KMS-11 (cell line): ENCODE measurements around the gene PHACTR1.

Experiments
- H2AFZ ChIP-seq: fragments of 200-600 bp; sonication (generic); 2 replicates; pipeline ENCODE4 v1.6.1; 2016; ENCODE audit warnings: antibody characterized with exemption, mixed run types, low read depth
- H3K27ac ChIP-seq: fragments of 200-600 bp; sonication (generic); 2 replicates; pipeline ENCODE4 v1.6.1; 2016; ENCODE audit warnings: mild to moderate bottlenecking, mixed run types
- H3K27me3 ChIP-seq: fragments of 200-600 bp; sonication (generic); 2 replicates; pipeline ENCODE4 v1.6.1; 2017; ENCODE audit warnings: mild to moderate bottlenecking, low read depth, mixed run types, moderate library complexity; ENCODE audit not compliant: insufficient read depth
- H3K36me3 ChIP-seq: fragments of 200-600 bp; sonication (generic); 2 replicates; pipeline ENCODE4 v1.6.1; 2017; ENCODE audit warnings: mild to moderate bottlenecking, mixed run types; ENCODE audit not compliant: insufficient read depth
- H3K4me1 ChIP-seq: fragments of 200-600 bp; sonication (generic); 2 replicates; pipeline ENCODE4 v1.6.1; 2016; ENCODE audit warnings: mild to moderate bottlenecking, low read depth, mixed run types; ENCODE audit not compliant: poor library complexity, severe bottlenecking
- H3K4me2 ChIP-seq: fragments of 200-600 bp; sonication (generic); 2 replicates; pipeline ENCODE4 v1.7.0; 2016; ENCODE audit warnings: mild to moderate bottlenecking, mixed run types
- H3K4me3 ChIP-seq: fragments of 200-600 bp; sonication (generic); IDR thresholded peaks from 2 replicates; pipeline ENCODE4 v1.6.1; 2017; ENCODE audit warnings: low read depth, low read length, mixed read lengths; ENCODE audit not compliant: insufficient read depth
- H3K79me2 ChIP-seq: fragments of 200-600 bp; sonication (generic); 2 replicates; pipeline ENCODE4 v1.6.1; 2016; ENCODE audit warnings: low read depth, mixed run types; ENCODE audit not compliant: insufficient read depth
- H3K9ac ChIP-seq: fragments of 200-600 bp; sonication (generic); 2 replicates; pipeline ENCODE4 v1.6.1; 2016; ENCODE audit warnings: mild to moderate bottlenecking, mixed run types
- H4K20me1 ChIP-seq: fragments of 200-600 bp; sonication (generic); 2 replicates; pipeline ENCODE4 v1.6.1; 2016; ENCODE audit warnings: mild to moderate bottlenecking, mixed run types; ENCODE audit not compliant: insufficient read depth
- CTCF ChIP-seq: fragments of 200-600 bp; sonication (generic); conservative IDR thresholded peaks from 2 replicates; pipeline ENCODE4 v1.6.1; 2017; ENCODE audit warnings: low read depth, mild to moderate bottlenecking, antibody characterized with exemption, low read length, moderate library complexity, mixed read lengths

The PHACTR1 gene

GRCh38 chr6:12961761-12962160 lies 245.2 kb downstream of the PHACTR1 start:
- Histone ChIP-seq H3K36me3 (no peaks in the 10 kb centered on the region), H3K79me2 (no peaks in the 10 kb centered on the region), H2AFZ (no peak overlapping the region), H3K27me3 (no peaks in the 10 kb centered on the region), H4K20me1 (no peaks in the 10 kb centered on the region), H3K4me1 (no peaks in the 10 kb centered on the region), H3K4me2 (no peak overlapping the region), H3K4me3 (no peak overlapping the region), H3K27ac (no peak overlapping the region), H3K9ac (no peak overlapping the region)
- no peak for TF ChIP-seq CTCF

GRCh38 chr6:12962529-12962928 lies 246.0 kb downstream of the PHACTR1 start:
- Histone ChIP-seq H3K79me2 (no peaks in the 10 kb centered on the region), H4K20me1 (no peaks in the 10 kb centered on the region), H3K27ac (no peak overlapping the region), H2AFZ (no peak overlapping the region), H3K4me3 (no peak overlapping the region), H3K9ac (no peak overlapping the region), H3K4me1 (no peaks in the 10 kb centered on the region), H3K36me3 (no peaks in the 10 kb centered on the region), H3K27me3 (no peaks in the 10 kb centered on the region), H3K4me2 (no peak overlapping the region)
- TF ChIP-seq CTCF: no peak

GRCh38 chr6:12962987-12963386 lies 246.4 kb downstream of the PHACTR1 start:
- no peaks in the 10 kb centered on the region for H3K4me1 ChIP-seq
- no peak overlapping the region for H2AFZ ChIP-seq
- H4K20me1 ChIP-seq: no peaks in the 10 kb centered on the region
- H3K27ac ChIP-seq: no peak overlapping the region
- no peaks in the 10 kb centered on the region for H3K36me3 ChIP-seq
- H3K79me2 ChIP-seq: no peaks in the 10 kb centered on the region
- no peak overlapping the region for H3K9ac ChIP-seq
- H3K4me2 ChIP-seq: no peak overlapping the region
- H3K4me3 ChIP-seq: no peak overlapping the region
- no peak for TF ChIP-seq CTCF
- H3K27me3 ChIP-seq: no peaks in the 10 kb centered on the region

GRCh38 chr6:12963567-12963966 lies 247.0 kb downstream of the PHACTR1 start:
- Histone ChIP-seq H3K36me3 (no peaks in the 10 kb centered on the region), H3K27me3 (no peaks in the 10 kb centered on the region), H3K4me2 (no peak overlapping the region), H3K27ac (no peak overlapping the region), H3K79me2 (no peaks in the 10 kb centered on the region), H3K4me1 (no peaks in the 10 kb centered on the region), H4K20me1 (no peaks in the 10 kb centered on the region), H2AFZ (no peak overlapping the region), H3K9ac (no peak overlapping the region), H3K4me3 (no peak overlapping the region)
- no peak for TF ChIP-seq CTCF

GRCh38 chr6:12967686-12968085 lies 251.1 kb downstream of the PHACTR1 start:
- no peak overlapping the region for H3K4me2 ChIP-seq
- H3K79me2 ChIP-seq: no peaks in the 10 kb centered on the region
- no peaks in the 10 kb centered on the region for H3K36me3 ChIP-seq
- H3K4me1 ChIP-seq: no peaks in the 10 kb centered on the region
- no peak for TF ChIP-seq CTCF
- H3K27ac ChIP-seq: no peak overlapping the region
- no peak overlapping the region for H3K9ac ChIP-seq
- no peak overlapping the region for H3K4me3 ChIP-seq
- no peaks in the 10 kb centered on the region for H3K27me3 ChIP-seq
- no peak overlapping the region for H2AFZ ChIP-seq
- no peaks in the 10 kb centered on the region for H4K20me1 ChIP-seq
